CD4-positive, alpha-beta T cell treated with Interleukin-2 at 100 ng/mL for 4 hours (primary cell): ENCODE data around the gene LSM4.
A peak's percentile ranks its signal among the peaks of the same experiment; 100 is the strongest.

Experiments used
- DNase-seq: peaks from one replicate; pipeline ENCODE4 v3.0.0-alpha.2; 2020; ENCODE audit warnings: low spot score

The LSM4 gene

DNA sequence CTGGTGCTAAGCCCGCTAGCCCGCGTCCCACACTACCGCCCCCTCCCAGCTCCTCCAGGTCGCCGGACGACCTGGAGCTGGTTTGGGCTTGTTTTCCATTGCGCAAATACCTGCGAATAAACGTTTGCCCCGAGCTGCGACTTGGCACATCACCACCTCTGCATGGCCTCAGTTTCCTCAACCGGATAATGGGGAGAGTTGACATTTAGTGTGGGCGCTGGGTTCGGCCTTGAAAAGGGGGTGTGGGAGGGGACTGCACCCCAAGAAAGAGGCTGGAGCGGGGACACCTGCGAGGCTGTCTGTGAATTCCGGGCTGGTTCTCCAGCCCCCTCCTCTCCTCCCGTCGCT, 30.4 kb downstream of the LSM4 start:
- DNase-seq = no peak

DNA sequence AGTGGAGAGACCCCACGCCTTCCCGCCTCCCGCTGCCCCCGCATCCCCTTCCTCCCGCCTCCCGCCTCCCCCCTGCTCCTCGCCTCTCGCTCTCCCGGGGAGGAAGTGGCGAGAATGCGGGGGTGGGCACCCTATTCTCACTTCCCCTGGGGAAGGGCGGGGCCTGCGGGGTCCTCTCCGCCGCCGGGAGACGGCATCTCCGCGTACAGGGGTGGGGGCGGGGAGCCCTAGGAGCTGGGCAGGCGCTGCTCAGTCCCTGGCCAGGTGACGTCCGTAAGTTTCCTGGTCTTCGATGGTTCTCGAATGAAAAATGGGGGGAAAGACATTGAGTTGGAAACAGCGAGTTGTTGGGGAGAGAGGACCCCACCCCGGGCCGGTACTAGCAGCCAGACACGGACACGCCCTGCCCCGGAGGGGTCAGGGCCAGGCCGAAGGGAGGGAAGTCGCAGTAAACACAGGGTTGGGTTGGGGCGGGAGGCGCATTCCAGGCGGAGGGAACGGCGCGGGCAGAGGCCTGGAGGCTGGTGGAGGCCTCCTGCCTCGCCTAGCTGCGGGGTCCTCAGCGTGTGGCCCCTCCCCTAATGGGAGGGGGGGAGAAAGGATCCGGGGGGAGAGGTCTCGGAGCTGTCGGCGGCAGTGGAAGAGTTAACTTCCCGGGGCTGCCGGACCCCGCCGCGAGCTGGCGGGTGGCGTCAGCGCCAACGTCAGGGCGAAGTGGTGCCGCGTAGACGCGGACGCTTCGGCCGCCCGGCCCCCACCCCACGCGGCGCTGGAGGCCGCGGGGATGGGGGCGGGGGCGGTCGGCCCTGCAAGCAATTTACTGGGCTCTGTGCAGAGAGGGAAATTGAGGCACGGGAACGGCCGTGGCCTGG, 31.1 kb downstream of the LSM4 start:
- peak; percentile 69 for DNase-seq

DNA sequence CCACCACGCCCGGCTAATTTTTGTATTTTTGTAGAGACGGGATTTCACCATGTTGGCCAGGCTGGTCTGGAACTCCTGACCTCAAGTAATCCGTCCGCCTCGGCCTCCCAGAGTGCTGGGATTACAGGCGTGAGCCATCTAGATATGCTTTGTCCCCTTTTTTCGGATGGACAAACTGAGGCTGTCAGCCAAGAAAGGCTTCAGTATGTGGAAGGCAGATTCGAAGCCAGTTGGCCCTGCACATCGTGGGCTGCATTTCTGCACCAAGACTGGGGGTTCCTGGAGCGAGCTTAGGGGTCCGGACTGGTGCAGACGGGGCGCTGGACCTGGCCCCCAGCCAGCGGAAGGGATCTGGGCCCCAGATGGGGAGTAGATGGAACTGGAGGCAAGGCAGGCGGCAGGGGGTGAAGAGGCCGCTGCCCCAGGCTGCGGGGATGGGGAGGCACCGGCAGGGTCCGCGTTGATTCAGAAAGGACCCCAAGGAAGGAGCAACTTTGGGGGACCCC, 31.8 kb downstream of the LSM4 start:
- DNase-seq = no peak

DNA sequence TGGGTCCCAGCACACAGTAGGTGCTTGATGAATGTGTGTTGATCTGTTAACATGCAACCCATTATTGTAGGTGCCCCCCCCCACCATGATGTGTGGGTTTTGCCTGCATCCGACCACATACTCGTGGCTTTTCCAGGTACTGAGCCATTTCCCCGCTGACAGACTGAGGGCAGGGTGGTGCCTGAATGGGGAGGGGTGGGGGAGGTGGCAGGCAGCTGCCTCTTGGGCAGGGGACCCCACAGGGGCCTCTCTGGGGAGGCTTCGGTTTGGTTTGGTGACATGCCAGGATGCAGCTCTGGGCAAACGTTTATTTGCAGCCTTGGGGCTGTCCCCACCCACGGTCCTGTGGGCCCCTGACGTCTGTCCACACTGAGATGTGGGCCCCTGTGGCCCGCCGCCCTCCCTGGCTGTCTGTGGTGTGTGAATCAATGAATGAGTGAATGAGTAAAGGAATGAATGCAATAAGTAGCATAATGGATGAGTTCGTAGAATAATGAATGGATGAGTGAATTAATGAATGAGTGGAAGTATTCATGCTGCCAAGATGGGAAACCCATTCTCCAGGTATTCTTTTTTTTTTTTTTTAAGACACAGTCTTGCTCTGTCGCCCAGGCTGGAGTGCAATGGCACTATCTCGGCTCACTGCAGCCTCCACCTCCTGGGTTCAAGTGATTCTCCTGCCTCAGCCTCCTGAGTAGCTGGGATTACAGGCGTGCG, 32.4 kb downstream of the LSM4 start:
- DNase-seq = peak; percentile 94

DNA sequence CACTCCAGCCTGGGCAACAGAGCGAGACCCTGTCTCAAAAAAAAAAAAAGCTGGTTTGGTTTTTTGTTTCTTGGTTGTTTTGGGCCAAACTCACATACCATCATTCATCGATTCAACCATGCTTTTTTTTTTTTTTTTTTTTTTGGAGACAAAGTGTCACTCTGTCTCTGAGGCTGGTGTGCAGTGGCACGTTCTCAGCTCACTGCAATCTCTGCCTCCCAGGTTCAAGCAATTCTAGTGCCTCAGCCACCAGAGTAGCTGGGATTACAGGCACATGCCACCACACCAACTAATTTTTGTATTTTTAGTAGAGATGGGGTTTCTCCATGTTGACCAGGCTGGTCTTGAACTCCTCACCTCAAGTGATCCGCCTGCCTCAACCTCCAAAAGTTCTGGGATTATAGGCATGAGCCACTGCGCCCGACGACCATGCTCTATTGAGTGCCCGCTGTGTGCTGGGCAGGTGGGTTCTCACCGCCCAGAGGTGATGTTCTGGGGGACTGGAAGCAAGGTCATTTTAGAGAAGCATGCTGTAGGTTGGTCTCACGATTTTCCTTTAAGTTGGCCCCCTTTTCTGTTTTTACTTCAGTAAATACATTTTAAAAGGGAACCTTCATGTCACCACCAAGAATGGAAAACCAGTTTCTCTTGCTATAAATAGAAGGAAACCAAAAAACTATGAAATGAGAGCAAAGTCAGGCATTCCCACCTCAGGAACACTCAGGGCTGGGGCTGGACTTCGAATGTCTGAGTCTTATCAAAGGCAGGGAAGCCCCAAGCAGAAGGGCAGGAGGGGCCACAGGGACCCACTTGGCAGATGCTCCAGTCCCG, 33.2 kb downstream of the LSM4 start:
- DNase-seq = no peak

DNA sequence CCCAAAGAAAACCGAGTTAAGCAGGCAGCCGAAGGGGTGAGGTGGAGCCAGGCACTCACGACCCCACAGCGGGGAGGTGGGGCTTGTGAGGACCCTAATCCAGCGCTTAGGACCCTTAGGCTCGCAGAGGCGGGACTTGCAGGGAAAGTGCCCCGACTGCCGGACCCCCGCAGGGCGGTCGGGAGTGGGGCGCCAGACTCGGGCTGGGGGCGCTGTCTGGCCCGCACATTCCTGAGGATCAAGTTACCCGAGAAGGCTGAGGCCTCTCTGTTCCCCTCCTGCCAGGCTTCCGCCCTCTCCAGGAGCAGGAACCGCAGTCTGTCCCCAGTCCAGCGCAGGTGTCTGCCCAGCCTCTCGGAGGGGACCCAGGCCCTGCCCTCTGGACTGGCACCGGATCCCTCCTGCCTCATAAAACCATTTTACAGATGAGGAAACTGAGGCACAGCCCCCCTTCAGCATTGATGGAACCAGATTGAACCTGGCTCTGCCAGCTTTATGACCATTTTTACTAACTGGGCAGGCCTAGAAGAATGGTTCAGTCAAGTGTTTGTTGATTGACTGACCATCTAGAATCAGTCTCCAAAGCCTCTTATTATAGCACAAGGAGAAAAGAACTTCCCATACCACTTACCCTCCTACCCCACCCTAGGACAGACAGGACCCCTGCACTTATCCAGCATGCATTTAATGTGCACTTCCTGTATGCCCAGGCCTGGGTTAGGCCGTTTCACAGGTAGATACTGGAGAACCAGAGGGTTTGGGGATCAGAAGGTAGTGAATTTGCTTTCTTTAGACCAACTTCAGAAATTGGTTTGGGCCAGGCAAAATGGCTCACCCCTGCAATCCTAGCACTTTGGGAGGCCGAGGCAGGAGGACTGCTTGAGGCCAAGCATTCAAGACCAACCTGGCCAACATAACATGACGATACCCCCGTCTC, 34.8 kb downstream of the LSM4 start:
- no peak for DNase-seq

DNA sequence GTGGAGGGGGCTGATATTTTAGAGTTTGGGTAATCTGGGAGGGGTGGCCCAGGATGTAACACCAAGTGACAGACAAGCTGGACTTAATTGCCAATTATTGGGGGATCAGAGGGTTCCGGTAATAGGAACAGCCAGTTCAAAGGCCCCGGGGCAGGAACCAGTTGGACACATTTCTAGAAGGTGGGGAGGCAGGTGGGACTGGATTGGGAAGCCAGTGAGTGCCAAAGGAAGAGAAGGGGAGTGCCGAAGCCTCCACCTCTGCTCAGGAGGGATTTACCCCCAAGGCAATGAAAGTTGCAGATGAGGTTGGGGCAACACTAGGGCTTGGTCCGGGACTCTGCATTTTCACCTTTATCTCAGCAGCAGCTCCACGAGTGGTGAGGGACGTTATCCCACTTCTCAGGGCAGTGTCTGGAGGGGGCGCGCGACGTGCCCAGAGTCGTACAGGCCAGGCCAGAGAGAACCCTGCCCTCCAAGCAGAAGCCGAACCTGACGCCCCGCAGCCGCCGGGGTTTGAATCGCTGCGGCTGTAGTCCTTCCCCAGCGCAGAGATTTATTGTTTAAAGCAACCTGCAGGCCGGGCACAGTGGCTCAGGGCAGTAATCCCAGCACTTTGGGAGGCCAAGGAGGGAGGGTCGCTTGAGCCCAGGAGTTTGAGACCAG, 35.8 kb downstream of the LSM4 start:
- no peak for DNase-seq

DNA sequence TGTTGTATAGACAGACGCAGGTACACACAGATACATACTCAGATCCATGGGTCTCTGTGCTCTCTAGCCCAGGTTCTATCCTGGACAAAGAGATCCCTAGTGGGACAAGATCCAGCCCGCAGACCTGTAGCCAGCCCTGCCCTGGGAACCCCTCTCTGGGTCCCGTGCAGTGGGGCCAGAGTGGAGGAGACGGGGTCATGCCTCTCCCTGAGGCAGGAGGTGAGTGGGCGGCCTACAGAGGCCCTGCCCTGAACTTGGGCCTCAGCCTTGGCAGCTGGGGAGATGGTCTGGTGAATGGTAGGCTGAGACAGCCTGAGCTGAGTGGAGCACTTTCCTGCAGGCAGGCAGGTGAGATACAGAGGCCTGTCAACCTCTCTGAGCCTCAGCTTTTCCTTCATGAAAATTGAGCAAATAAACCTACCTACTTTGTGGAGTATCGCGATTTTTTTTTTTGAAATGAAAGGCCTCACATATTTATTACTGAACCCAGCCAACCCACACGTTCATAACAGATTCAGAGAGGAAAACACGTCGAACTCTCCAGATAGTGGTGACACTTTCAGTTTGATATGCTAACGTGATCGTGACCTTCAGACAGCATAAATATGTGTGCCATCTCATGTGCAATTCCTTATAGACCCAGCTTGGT, 38.0 kb downstream of the LSM4 start:
- no peak for DNase-seq

DNA sequence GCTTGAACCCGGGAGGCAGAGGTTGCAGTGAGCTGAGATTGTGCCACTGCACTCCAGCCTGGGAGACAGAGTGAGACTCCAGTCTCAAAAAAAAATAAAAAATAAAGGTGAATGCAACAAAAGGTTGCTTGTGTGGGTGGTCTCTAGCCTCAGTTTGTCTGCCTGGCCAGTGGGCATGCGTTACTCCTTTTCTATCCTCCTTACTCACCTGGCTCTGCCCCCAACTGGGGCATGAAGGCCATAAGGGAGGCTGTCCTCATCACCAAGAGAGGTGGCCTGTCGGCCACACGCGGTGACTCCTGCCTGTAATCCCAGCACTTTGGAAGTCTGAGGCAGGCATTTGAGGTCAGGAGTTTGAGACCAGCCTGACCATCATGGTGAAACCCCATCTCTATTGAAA, 39.5 kb downstream of the LSM4 start:
- DNase-seq = no peak

DNA sequence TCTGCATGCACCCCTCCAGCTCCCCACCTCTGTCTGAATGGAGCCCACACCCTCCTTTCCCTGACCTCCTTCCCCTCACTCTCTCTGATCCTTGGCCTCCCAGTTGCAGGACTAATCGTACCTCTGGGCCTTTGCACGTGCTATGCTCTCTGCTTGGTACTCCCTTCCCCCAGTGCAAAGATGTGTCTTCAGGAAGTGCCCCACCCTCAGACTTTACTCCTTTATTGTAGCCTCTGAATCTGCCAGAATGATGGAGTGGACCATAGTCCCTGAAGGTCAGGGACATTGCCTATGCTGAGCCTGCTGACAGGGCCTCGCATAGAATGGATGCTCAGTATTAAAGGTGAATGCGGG, 40.1 kb downstream of the LSM4 start:
- no peak for DNase-seq

DNA sequence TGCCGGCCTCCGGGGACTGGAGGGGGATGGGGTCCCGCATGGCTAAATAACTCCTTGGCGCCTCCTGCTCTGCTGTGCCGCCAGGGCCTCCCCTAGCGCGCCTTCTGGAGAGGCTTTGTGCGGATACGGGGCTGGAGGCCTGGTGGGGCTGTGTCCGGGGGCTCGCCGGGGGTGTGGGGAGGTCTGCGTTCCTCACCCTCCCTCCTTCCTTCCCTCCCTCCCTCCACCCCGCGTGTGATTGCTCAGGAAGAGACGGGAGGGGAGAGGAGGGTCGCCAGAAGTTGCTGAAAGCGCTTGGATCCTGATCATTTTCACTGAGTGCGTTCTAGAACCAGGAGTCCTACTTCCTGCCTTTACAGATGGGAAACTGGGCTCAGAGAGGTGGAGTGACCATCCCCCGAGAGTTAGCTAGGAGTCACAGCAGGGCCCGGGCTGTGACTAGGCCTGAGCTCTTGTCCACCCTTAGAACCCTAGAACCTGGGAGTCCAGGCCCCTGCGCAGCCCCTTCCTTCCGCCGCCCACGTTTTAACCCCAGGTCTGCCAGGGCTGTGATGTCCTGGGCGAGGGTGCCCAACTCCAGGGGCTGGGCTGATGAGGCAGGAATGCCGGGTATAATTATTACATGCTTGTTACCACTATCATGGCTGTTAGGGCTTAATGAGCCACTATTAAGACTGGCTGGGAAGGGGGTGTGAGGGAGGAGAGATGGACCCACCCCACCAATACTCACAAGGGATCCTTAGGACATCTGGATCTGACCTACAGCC, 40.7 kb downstream of the LSM4 start:
- DNase-seq = no peak

DNA sequence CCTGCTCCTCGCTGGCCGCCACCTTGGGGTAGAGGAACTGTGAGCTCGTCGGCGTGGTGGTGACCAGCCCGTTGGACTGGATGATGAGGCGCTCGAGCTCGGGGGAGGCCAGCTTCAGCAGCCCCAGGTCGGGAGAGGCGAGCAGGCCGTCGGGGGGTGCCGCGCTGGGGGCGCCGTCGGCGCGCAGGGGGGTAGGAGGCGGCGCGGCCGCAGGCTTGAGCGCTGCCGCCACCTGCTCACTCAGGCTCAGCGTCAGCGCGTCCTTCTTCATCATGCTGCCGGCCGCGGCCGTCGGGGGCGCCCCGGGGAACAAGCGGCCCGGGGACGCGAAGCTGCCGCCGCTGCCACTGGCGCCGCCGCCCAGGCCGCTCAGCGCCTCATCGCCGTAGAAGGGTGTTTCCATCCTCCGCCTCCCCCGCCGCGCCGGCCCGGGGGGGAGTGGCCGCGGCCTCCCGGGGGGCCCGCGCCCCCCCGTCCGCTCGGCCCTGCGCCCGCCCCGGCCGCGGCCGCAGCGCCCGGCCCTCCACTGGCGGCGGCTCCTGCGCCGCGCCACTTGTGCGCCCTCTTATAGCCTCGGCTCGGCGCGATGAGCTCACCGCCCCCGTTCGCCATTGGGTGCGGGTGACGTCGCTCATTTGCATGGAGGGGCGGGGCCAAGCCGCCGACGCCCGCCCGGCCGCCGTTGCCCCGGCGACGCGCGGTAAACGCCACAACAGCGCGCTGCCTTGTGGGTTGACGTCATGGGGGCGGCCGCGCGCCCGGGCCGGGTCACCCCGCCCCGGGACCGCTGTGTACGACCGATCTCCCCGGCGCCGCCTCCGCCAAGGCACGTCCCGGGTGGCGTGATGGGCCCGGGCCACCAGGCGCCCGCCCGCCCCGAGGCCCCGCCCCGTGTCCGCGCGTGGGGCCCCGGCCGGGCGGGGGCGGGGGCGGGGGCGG, 41.5 kb downstream of the LSM4 start, which contains the start of gene JUND:
JUND (minus strand) TSS at position 541 of the 939 bp plus-strand sequence; CDS start at position 403, 138 bp downstream.
- peak; percentile 98 for DNase-seq

DNA sequence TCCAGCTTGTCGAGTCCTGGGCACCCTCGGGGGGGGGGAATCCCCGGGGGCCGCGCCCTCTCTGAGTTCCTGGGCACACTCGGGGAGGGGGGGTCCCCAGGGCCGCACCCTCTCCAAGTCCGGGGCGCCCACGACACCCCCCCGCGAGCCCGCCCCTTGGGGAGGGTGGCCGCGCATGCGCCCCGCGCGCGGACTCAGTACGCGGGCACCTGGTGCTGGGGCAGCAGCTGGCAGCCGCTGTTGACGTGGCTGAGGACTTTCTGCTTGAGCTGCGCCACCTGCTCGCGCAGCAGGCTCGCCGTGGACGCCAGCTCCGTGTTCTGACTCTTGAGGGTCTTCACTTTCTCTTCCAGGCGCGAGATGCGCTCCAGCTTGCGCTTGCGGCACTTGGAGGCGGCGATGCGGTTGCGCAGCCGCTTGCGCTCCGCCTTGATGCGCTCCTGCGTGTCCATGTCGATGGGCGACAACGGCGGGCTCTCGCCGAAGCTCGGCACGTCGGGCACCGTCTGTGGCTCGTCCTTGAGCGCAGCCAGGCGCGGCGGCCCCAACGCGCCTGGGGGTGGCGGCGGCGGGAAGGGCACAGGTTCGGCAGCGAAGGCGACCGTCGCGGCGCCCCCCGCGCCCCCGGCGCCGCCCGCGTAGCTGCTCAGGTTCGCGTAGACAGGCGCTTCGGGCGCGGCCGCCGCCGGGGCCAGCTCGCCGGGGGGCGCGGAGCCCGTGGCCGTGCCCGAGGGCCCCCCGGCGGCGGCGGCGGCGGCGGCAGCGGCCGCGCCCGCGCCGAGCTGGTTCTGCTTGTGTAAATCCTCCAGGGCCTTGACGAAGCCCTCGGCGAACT, 42.4 kb downstream of the LSM4 start:
- peak; percentile 85 for DNase-seq

DNA sequence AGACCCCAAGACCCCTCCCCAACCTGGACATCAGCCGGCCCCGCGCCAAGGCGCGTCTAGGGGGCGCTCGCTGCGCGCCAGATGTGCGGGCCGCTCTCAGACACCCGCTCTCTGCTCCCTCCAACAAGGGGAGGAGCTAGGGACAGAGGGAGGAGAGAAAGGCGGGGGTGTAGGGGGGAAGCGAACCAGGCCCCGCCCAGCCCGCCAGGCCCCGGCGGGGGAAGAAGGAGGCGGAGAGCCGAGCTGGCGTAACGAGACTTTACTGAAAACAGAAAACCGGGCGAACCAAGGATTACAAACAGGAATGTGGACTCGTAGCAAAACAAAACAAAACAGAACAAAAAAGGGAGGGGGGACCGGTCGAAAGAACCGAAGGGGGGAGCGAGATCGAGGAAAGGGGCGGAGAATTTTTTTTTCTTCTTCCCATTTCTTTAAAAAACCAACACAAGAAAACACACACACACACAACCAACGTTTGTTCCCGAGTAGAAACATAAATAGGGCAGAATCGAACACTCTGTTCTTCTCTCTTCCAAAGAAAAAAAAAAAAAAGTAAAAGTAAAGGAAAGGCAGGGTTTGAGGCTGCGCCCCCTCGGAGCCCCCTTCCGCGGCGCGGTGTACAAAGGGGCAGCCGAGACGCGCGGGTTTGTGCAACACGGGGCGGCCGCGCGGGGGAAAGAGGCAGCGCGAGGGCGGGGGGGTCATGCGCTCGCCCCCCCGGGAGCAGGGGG, 43.2 kb downstream of the LSM4 start:
- DNase-seq = peak; percentile 95

DNA sequence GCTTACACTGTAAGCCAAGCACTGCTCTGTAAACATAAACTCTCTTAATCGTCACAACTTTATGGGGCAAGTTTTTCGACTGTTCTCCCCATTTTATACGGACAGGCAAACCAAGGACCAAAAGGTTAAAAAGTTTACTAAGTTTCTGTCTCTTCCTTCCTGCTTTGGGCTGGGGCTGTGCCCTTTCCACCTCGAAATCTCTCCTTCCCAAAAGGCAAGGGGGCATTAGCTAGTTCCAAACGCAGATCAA, 43.7 kb downstream of the LSM4 start:
- no peak for DNase-seq

DNA sequence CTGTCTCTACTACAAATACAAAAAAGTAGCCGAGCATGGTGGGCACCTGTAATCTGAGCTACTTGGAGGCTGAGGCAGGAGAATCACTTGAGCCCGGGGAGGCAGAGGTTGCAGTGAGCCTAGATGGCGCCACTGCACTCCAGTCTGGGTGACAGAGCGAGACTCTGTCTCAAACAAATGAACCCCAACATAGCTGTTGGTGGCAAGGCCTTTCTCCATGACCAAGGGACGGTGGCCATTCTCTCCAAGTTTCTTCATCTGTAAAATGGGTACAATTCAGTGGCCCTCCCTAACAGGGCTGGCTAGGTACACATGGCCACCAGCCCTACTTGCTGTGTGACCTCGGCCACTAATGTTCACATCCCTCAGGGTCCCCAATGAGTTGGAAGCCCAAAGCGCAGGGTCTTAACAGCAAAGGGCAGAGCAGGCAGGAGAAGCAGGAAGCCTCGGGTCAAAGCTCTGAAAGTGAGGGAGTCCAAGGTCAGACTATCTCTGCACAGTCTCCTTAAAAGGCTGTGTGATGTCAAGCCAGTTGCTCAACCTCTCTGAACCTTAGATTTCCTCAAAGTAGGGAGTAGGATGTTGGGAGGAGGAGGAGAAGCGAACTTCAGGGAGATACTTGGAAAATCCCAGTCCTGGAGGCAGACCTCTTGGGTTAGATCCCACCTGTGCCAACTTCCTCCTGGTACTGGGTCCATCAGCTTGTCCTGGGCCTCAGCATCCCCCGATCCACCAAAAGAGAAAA, 44.2 kb downstream of the LSM4 start:
- DNase-seq = peak; percentile 58
